Epithelial cell of esophagus (primary cell): ENCODE measurements around the gene VSTM5.

Experiments used
- DNase-seq: peaks from one replicate; pipeline ENCODE4 v3.0.0; 2010; ENCODE audit warnings: low read depth
- H3K4me3 ChIP-seq: 2 replicates; pipeline ENCODE4 v1.5.1; 2011; ENCODE audit warnings: mild to moderate bottlenecking, low read length, control low read depth
- TF ChIP-seq, protein P1 (sequence below): IDR thresholded peaks from 2 replicates; pipeline ENCODE4 v1.5.1; 2011; ENCODE audit warnings: low read depth, mild to moderate bottlenecking, low read length, control low read depth, inconsistent platforms; ENCODE audit not compliant: insufficient read depth; ENCODE audit errors: missing control alignments

VSTM5 gene

DNA sequence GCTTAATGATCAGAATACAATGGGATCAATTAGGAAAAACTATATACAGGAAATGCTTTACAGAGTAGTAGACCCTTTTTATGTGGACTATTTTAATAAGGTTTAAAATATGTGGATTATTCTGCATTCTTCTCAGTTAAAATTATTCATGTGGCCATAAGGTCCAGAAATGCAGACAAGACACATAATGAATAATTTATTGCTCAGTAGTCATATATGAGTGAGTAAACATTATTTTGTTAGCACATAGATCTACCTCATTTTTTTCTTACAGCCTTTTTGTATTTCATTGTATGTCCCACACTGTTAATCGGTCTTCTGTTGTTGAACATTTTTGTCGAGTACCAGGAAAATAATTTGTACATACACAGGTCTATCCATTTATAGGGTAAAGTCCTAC is 45.5 kb downstream of the VSTM5 start:
- no peak overlapping the region for H3K4me3 ChIP-seq
- TF ChIP-seq, protein P1, sequence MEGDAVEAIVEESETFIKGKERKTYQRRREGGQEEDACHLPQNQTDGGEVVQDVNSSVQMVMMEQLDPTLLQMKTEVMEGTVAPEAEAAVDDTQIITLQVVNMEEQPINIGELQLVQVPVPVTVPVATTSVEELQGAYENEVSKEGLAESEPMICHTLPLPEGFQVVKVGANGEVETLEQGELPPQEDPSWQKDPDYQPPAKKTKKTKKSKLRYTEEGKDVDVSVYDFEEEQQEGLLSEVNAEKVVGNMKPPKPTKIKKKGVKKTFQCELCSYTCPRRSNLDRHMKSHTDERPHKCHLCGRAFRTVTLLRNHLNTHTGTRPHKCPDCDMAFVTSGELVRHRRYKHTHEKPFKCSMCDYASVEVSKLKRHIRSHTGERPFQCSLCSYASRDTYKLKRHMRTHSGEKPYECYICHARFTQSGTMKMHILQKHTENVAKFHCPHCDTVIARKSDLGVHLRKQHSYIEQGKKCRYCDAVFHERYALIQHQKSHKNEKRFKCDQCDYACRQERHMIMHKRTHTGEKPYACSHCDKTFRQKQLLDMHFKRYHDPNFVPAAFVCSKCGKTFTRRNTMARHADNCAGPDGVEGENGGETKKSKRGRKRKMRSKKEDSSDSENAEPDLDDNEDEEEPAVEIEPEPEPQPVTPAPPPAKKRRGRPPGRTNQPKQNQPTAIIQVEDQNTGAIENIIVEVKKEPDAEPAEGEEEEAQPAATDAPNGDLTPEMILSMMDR, result no peak
- DNase-seq, result no peak

GRCh38 chr11:93801366-93801765 is 49.1 kb downstream of the VSTM5 start:
- H3K4me3 ChIP-seq, result no peak overlapping the region
- TF ChIP-seq, protein P1, result no peak
- DNase-seq, result no peak

DNA sequence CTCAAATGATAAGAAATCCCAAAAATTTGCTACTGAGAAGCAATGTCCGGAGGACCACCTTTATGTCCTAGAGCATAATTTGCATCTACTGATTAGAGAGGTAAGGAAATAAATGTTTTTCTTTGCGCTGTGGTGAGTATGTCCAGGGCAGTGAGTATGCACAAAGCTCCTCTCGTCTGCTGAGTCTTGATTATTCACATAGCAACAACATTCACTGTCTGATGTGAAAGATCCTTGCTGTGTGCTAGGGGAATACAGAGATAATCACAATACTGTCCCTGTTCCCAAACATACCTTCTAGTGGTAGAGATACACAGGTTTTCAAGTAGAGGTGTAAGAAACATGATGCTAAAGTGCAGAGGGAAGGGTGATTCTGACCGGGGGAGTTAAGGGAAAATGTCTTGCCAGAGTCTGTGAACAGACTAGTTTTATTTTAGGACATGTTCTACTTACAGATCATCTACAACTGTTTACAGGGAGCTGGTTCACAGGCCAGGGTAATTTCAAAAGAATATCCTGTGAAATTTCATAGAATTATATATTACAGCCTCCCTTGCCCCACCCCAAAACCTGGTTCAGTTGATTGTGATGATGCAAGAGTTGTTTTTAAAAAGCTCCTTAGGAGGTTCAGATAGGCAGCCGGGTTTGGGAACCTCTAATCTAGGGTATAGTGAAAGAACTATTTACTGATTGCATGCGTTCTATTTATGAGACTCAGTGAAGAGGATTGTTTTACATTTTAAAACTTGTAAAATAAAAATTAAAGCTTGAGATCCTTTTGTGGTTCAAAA is 53.8 kb downstream of the VSTM5 start:
- TF ChIP-seq, protein P1, result no peak
- H3K4me3 ChIP-seq, result no peak overlapping the region
- DNase-seq, result no peak

DNA sequence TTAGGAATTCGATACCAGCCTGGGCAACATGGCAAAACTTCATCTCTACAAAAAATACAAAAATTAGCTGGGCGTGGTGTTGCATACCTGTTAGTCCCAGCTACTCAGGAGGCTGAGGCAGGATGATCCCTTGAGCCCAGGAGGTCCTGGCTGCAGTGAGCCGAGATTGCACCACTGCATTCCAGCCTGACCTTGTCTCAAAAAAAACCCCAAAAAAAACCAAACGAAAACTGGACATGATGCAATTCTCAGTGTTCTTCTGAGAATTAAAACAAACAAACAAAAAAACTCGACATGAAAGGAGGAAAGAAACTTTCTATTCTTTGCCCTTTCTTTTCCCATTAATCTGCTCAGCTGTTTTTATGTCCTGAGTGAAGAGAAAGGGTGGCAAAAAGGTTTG is 58.9 kb downstream of the VSTM5 start:
- no peak for DNase-seq
- no peak overlapping the region for H3K4me3 ChIP-seq
- TF ChIP-seq, protein P1, result no peak

DNA sequence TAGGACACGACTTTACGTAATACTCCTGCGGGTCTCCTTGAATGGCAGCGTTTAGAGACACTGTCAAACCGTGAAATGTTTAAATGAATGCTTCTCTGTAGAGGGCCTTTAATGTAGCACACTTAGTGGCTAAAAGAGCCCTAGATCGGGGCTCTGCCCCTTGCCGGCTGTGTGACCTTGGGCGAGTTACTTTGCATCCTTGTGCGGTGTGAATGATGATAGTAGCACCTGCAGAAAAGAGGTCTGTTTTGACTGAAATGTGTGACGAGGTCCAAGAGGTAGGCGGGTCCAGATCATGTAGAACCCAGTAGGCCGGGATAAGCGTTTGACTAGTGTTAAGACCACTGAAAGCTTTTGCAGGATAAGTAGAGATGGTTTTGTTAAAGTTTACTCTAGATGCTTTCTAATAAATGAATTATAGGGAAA is 65.5 kb downstream of the VSTM5 start:
- DNase-seq, result no peak
- H3K4me3 ChIP-seq, result peak overlapping the region; percentile 91
- TF ChIP-seq, protein P1, result no peak

DNA sequence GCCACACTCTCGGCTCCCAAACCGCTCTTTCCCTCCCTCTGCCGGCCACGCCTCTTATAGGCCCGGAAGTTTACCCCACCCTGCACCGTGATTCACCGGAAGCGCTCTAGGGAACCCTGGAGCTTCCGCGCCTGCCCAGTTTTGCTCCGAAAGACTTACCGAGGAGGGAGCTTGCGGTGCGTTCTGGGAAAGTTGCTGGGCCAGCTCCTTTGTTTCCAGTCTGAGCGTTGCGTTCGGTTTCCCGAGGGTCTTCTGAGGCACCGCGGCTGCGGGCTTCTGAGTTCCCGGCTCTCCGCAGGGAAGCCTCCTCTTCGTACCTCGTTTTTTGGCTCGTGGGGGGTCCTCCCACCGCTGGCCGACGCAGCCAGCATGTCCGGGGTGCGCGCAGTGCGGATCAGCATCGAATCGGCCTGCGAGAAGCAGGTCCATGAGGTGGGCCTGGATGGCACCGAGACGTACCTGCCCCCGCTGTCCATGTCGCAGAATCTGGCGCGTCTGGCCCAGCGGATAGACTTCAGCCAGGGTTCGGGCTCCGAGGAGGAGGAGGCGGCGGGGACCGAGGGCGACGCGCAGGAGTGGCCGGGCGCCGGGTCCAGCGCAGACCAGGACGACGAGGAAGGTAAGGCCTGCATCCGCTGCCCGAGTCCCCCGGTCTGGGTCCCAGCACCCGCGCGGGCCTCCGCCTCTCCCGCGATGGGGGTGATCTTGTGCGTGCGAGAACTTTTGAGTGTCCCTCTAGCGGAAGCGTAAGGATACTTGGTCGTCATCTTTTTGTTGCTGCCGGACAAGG is 66.1 kb downstream of the VSTM5 start, which contains the start of gene MED17:
Gene MED17 (plus strand): TSS at position 138 of the 790 bp plus-strand sequence. CDS start 232 bp downstream, at position 370.
- H3K4me3 ChIP-seq, result peak within 1 kb of the TSS; percentile 91
- DNase-seq, result peak; percentile 95
- TF ChIP-seq, protein P1, result peak; percentile 43
